Memory B cell (primary cell): ENCODE data around the gene SYPL2.
"Not testable (repeated sequence)": the region's sequence is repeated elsewhere in the genome, so short reads cannot be mapped to it uniquely, and the experiment has no call there.

ENCODE experiments used
- ATAC-seq: fragments of 150-1000 bp; cut with Tn5 transposase; 2 replicates; pipeline ENCODE4 v1.10.0; 2021; ENCODE audit warnings: low read depth, mild to moderate bottlenecking, moderate library complexity
- DNase-seq, 2 donors: peaks; one replicate each; pipeline ENCODE4 v3.0.0; 2022; ENCODE audit warnings: low spot score in 2 of 2
- H3K27ac Mint-ChIP-seq: one replicate; pipeline ENCODE4 v1.8.0; 2022; ENCODE audit warnings: mild to moderate bottlenecking, moderate library complexity, mixed read lengths
- H3K27me3 Mint-ChIP-seq: one replicate; pipeline ENCODE4 v1.8.0; 2022; ENCODE audit warnings: mixed read lengths
- H3K36me3 Mint-ChIP-seq: one replicate; pipeline ENCODE4 v1.8.0; 2022; ENCODE audit warnings: mild to moderate bottlenecking, mixed read lengths
- H3K4me1 Mint-ChIP-seq: one replicate; pipeline ENCODE4 v1.8.0; 2022; ENCODE audit warnings: mixed read lengths
- H3K4me3 Mint-ChIP-seq: one replicate; pipeline ENCODE4 v1.8.0; 2022; ENCODE audit warnings: mild to moderate bottlenecking, moderate library complexity, mixed read lengths
- H3K9me3 Mint-ChIP-seq: one replicate; pipeline ENCODE4 v1.8.0; 2022; ENCODE audit warnings: mixed read lengths

Gene SYPL2

DNA sequence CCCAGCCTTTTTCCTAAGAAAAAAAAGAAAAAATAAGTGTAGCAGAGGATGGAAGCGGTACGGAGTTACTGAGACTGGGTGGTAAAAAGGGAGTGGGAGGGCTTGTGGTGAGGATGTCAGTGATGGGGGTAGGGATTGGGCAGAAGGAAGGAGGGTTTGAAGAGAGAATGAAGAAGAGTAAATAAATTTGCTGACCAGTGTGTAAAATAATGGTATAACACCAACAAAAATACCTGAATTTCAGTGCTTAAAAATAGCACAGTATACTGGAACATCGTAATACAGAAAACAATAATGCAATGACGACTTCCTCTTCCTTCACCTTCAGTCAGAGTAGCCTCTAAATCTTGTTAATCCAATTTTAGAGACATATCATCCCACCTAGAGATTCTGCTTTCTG is 18.8 kb upstream of the SYPL2 start:
- Mint-ChIP-seq H3K36me3 (no peaks in the 10 kb centered on the region), H3K4me1 (no peaks in the 10 kb centered on the region), H3K4me3 (no peak overlapping the region), H3K27me3 (peaks cover 17% of the 10 kb centered on the region), H3K9me3 (no peaks in the 10 kb centered on the region), H3K27ac (no peak overlapping the region)
- ATAC-seq: no peak
- no peak for DNase-seq

DNA sequence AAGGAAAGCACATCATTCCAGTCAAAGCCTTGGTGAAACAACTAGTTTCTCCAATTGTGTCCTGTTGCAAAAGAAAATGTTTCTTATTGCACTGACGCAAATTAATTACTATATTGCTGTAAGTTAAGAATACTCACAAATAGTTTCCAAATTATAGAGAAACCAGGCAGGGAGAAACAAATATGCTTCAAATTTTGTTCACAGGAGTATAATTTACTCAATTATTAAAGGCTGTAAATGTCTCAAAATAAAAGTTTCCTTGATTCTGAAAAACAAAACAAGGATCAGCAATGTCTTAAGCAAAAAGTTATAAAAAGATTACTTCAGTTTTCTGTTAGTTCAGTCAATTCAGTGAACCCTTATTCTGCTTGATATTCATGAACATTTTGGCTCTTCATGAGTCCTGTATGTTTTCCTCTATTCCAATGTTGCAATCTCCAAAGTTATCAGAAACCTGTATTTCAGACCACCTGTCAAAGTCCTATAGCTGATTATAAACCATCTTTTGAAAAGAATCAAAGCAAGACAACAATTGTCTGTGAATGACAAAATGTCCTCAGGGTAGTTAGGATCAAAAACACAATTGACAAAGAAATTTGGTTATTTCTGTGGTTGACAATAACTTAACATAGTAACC is 11.7 kb upstream of the SYPL2 start:
- no peak overlapping the region for H3K4me3 Mint-ChIP-seq
- peaks cover 15% of the 10 kb centered on the region for H3K27me3 Mint-ChIP-seq
- H3K4me1 Mint-ChIP-seq: no peaks in the 10 kb centered on the region
- H3K27ac Mint-ChIP-seq: no peak overlapping the region
- DNase-seq (no peak), ATAC-seq (no peak)
- H3K36me3 Mint-ChIP-seq: no peaks in the 10 kb centered on the region
- H3K9me3 Mint-ChIP-seq: peaks cover 8% of the 10 kb centered on the region

DNA sequence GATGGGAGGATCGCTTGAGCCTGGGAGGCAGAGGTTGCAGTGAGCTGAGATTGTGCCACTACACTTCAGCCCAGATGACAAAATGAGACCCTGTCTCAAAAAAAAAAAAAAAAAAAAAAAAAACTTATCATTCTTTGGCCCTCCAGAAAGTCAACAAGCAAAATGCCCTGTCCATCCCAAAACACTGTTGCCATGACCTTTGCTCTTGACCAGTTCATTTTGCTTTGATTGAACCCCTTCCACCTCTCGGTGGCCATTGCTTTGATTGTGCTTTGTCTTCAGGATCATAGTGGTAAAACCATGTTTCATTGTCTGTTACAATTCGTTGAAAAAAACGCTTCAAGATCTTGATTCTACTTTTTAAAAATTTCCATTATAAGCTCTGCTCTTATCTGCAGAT is 8.5 kb upstream of the SYPL2 start:
- Mint-ChIP-seq H3K9me3 (peaks cover 8% of the 10 kb centered on the region), H3K4me3 (no peak overlapping the region), H3K4me1 (no peaks in the 10 kb centered on the region), H3K27me3 (peaks cover 12% of the 10 kb centered on the region), H3K27ac (no peak overlapping the region), H3K36me3 (no peaks in the 10 kb centered on the region)
- ATAC-seq: no peak
- no peak for DNase-seq

DNA sequence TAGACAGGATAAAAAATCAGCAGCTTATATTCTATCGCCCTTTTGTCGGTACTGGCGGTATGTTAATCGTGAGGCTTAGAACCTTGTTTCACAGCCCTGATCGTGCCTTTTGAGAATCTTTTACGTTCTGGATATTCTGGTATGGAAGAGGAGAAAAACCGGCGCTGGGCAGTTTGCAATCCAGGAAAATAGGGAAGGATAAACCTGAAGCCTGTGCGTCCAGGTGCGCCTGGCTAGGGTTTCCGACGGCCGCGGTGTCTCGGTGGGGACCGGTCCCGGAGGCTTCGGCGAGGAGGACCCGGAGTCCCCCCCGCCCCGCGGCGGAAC is 258 bp upstream of the SYPL2 start:
- no peak overlapping the region for H3K27ac Mint-ChIP-seq

DNA sequence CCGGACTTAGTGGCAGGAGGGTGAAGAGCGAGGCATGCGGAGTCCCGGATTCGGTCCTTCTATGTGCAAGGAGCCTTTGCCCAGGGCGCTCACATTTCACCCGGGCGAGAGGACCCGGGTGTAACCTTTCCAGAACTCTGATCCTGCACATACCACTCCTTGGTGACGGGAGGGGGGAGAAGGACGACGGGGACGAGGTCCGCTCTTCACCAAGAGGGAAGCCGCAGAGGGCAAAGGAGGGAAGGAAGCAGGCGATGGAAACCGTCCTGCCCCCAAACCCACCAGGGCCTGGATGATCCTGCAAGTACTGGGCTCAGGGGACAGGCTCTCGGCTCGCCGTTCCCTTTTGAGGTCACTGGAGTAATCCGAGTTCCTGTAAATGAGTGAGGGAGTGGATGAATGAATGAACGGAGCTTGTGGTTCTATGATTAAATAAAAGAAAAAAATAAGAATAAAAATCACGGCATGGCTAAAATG is 993 bp downstream of the SYPL2 start:
- no peaks in the 10 kb centered on the region for H3K4me1 Mint-ChIP-seq
- no peak overlapping the region for H3K27ac Mint-ChIP-seq
- no peaks in the 10 kb centered on the region for H3K36me3 Mint-ChIP-seq
- H3K9me3 Mint-ChIP-seq: no peaks in the 10 kb centered on the region
- peak overlapping the region; percentile 30 for H3K4me3 Mint-ChIP-seq
- ATAC-seq (no peak), DNase-seq (no peak)
- H3K27me3 Mint-ChIP-seq: peaks cover 26% of the 10 kb centered on the region

More for the DNA sequence above, 258 bp upstream of the SYPL2 start:
- Mint-ChIP-seq H3K36me3 (no peaks in the 10 kb centered on the region), H3K4me3 (peak overlapping the region; percentile 3), H3K27me3 (peaks cover 27% of the 10 kb centered on the region), H3K4me1 (no peaks in the 10 kb centered on the region), H3K9me3 (no peaks in the 10 kb centered on the region)
- ATAC-seq: no peak
- no peak for DNase-seq

DNA sequence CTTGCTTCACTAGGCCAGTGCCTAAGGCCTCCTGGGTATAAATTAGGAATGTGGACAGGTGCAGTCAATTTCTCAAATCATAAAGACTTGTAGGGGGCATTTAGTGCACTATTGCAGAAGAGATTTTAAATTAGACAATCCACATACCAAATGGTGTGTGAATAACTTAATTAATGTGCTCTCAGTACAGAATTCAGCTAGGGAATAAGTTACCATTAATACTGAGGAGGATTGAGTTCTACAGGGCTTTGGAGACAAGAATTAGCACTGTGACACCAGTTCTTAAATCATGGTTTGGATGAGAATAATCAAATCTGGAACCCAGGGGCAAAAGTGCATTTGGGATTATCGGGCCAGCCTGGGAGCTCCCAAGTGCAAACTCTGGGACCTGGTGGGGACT is 1.7 kb downstream of the SYPL2 start:
- ATAC-seq: no peak
- Mint-ChIP-seq H3K4me1 (no peaks in the 10 kb centered on the region), H3K9me3 (no peaks in the 10 kb centered on the region), H3K27me3 (peaks cover 24% of the 10 kb centered on the region), H3K4me3 (no peak overlapping the region), H3K36me3 (no peaks in the 10 kb centered on the region), H3K27ac (no peak overlapping the region)
- DNase-seq: no peak

DNA sequence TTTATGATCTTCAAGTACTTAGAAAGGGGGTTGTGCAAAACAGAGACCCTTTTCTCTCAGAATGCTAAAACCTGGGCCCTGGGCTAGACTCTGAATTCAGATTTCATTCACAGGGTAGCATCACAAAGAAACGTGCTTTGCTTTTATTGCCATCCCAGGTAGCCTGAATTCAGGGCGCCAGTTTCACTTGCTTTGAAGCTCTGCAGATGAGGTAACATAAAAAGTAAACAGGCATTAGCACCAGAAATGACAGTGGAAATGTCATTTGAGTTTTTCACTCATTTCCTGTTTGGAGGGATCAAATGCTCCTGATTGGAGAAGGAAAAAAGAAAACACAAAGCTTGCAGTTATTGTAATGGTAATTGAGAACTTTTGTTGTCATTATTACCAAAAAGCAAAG is 2.6 kb downstream of the SYPL2 start:
- H3K9me3 Mint-ChIP-seq: no peaks in the 10 kb centered on the region
- H3K36me3 Mint-ChIP-seq: no peaks in the 10 kb centered on the region
- H3K4me1 Mint-ChIP-seq: no peaks in the 10 kb centered on the region
- no peak for DNase-seq
- H3K4me3 Mint-ChIP-seq: no peak overlapping the region
- peaks cover 26% of the 10 kb centered on the region for H3K27me3 Mint-ChIP-seq
- H3K27ac Mint-ChIP-seq: no peak overlapping the region
- ATAC-seq: no peak

DNA sequence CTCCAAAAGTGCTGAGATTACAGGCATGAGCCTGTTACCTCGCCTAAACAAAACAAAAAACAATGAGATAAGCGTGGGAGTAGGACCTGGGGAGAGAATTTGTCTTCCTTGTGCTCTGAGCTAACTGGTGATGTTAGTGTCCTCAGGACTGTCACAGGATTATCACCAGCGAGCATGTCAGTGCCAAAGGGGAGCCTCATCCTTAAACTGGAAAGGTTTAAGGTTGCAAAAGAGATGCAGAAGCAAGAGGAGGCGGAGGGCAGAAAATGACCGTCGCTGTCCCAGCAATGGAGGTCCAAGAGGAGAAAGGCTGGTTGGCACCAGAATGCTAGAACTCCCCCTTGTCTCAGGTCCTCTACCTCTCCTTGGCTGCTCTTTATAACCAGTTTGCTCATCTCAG is 3.9 kb downstream of the SYPL2 start:
- H3K9me3 Mint-ChIP-seq: no peaks in the 10 kb centered on the region

DNA sequence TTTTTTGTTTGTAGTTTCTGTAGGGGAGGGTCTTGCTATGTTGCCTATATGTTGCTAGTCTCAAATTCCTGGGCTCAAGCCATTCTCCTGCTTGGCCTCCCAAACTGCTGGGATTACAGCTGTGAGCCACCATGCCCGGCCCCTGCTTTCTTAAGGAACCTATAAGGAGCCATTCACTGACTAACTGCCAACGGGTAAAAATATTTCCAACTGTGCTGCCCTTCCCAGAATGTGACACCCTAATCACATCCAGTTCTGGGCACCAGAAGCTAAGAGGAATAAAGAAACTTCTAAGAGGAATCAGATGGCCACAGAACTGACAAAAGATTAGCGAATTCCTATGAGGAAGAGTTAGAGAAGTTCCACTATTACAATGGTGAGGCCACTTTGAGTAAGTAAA is 6.4 kb downstream of the SYPL2 start:
- no peak for DNase-seq
- H3K4me3 Mint-ChIP-seq: no peak overlapping the region
- H3K27ac Mint-ChIP-seq: no peak overlapping the region
- H3K36me3 Mint-ChIP-seq: no peaks in the 10 kb centered on the region
- no peak for ATAC-seq
- H3K9me3 Mint-ChIP-seq: no peaks in the 10 kb centered on the region
- no peaks in the 10 kb centered on the region for H3K4me1 Mint-ChIP-seq
- peaks cover 26% of the 10 kb centered on the region for H3K27me3 Mint-ChIP-seq

More for the DNA sequence above, 3.9 kb downstream of the SYPL2 start:
- no peak for DNase-seq
- H3K36me3 Mint-ChIP-seq: no peaks in the 10 kb centered on the region
- no peak for ATAC-seq
- no peak overlapping the region for H3K4me3 Mint-ChIP-seq
- H3K27me3 Mint-ChIP-seq: peaks cover 18% of the 10 kb centered on the region
- no peak overlapping the region for H3K27ac Mint-ChIP-seq
- no peaks in the 10 kb centered on the region for H3K4me1 Mint-ChIP-seq

DNA sequence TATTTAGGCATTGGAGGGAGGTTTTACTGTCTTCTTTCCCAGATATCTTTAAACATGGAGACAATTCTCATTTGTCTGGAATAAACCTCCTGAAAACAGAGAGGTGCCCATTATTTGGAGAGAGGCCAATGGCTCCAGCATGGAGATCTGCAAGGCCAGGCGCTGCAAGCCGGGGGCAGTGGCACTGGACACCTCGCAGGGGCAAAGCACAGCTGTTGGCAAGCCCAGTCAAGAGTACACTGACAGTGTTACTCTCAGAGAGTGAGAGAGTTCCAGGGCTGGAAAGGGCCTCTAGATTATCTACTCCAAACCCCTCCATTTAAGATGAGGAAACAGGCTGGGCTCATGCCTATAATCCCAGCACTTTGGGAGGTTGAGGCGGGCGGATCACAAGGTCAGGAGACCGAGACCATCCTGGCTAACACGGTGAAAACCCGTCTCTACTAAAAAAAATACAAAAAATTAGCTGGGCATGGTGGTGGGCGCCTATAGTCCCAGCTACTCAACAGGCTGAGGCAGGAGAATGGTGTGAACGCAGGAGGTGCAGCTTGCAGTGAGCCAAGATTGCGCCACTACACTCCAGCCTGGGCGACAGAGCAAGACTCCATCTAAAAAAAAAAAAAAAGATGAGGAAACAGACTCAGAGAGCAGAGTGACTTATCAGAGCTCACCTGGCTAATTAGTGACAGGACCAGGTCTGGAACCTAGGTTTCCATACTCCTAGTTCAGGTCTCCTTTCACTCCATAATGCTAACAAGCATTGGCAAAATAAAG is 7.1 kb downstream of the SYPL2 start:
- ATAC-seq, H3K9me3 Mint-ChIP-seq, H3K4me1 Mint-ChIP-seq, H3K4me3 Mint-ChIP-seq, DNase-seq, H3K36me3 Mint-ChIP-seq, H3K27ac Mint-ChIP-seq: not testable (repeated sequence)
- H3K27me3 Mint-ChIP-seq: peaks cover 28% of the 10 kb centered on the region

DNA sequence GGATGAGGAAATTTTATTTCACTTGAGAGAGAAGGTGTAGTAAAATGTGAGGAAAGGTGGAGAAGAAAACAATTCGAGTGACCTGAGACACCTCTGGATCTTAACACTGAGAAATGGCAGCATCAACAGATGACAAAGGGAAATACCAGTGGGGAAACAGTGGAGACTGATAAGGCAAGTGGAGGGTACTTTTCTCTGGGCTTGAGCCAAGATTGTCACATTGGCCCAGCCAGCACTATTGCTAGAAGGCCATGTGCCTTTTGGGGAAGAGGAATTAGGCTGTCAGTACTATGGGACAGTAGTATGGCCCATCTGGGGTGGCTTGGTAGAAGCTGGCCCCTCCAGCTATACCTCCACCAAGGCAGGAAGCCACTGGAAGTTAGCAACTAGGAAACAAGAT is 8.4 kb downstream of the SYPL2 start:
- Mint-ChIP-seq H3K27ac (no peak overlapping the region), H3K27me3 (peaks cover 33% of the 10 kb centered on the region), H3K4me3 (no peak overlapping the region), H3K9me3 (no peaks in the 10 kb centered on the region), H3K36me3 (no peaks in the 10 kb centered on the region), H3K4me1 (no peaks in the 10 kb centered on the region)
- DNase-seq (no peak), ATAC-seq (no peak)

DNA sequence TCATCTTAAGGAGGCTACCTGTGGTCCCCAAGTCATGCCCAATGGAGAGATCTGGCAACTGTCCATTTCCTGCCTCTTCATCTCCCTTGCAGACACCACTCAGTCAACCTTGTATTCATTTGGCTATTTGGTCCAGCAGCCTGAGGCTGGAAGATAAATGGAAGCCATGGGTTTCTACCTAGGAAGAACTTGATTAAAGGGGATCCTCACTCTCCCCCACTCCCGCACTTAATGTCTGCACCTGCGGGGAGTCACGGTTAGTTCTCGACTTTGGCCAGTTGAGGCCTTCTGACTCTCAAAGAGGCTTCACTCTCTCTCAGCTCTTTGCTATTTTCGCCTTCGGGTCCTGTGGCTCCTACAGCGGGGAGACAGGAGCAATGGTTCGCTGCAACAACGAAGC is 8.9 kb downstream of the SYPL2 start:
- no peak for DNase-seq
- H3K4me1 Mint-ChIP-seq: no peaks in the 10 kb centered on the region
- no peak overlapping the region for H3K27ac Mint-ChIP-seq
- H3K4me3 Mint-ChIP-seq: no peak overlapping the region
- no peaks in the 10 kb centered on the region for H3K9me3 Mint-ChIP-seq
- H3K27me3 Mint-ChIP-seq: peaks cover 31% of the 10 kb centered on the region
- ATAC-seq: no peak
- no peaks in the 10 kb centered on the region for H3K36me3 Mint-ChIP-seq

DNA sequence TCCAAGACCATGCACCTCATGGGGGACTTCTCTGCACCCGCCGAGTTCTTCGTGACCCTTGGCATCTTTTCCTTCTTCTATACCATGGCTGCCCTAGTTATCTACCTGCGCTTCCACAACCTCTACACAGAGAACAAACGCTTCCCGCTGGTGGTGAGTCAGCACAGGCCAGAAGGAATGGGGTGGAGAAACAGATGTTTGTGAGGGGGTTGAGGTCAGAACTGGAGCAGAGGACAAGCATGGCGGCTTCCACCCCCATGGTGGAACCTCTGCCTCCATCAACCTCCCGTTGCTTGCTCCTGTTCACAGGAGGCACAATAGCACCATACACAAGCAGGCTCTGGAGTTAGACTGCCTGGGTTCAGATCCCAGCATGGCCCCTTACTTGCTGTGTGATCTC is 10.5 kb downstream of the SYPL2 start:
- H3K27me3 Mint-ChIP-seq: peaks cover 26% of the 10 kb centered on the region
- no peak overlapping the region for H3K27ac Mint-ChIP-seq
- no peak for ATAC-seq
- no peaks in the 10 kb centered on the region for H3K9me3 Mint-ChIP-seq
- no peaks in the 10 kb centered on the region for H3K36me3 Mint-ChIP-seq
- DNase-seq: no peak
- no peaks in the 10 kb centered on the region for H3K4me1 Mint-ChIP-seq
- H3K4me3 Mint-ChIP-seq: no peak overlapping the region

DNA sequence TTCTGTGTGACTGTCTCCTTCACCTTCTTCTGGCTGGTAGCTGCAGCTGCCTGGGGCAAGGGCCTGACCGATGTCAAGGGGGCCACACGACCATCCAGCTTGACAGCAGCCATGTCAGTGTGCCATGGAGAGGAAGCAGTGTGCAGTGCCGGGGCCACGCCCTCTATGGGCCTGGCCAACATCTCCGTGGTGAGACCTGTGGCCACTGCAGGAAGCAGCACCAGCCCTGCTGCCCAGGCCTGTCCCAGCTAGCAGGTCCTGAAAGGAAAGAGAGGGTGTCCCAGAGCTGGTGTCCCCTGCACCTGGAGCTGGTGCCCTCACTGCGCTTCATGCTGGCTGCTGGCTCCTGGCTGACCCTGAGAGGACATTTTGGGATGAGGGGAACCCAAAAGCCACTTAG is 11.5 kb downstream of the SYPL2 start:
- Mint-ChIP-seq H3K27ac (no peak overlapping the region), H3K36me3 (no peaks in the 10 kb centered on the region), H3K4me3 (no peak overlapping the region), H3K4me1 (peaks cover 1% of the 10 kb centered on the region), H3K27me3 (peaks cover 26% of the 10 kb centered on the region), H3K9me3 (no peaks in the 10 kb centered on the region)
- DNase-seq (no peak), ATAC-seq (no peak)

DNA sequence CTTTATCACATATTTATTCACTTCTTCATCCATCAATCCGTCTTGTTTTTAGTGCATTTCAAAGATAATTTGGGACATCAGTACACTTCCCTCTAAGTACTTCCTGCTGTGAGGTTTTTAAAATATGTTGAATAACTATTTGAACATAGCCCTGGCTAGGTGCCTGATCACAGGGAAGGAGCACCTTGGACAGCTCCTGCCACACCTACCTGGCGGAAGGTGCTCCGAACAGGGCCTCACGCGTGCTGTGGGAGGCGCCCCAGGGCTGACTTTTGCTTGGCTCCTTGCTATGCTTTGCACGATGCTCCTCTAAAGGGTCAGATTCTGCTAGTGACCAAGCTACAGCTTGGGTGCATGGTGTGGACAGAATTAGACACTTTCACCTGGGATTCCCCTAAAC is 12.5 kb downstream of the SYPL2 start:
- Mint-ChIP-seq H3K36me3 (no peaks in the 10 kb centered on the region), H3K4me3 (no peak overlapping the region), H3K9me3 (no peaks in the 10 kb centered on the region), H3K27ac (no peak overlapping the region), H3K4me1 (peaks cover 6% of the 10 kb centered on the region), H3K27me3 (peaks cover 20% of the 10 kb centered on the region)
- no peak for DNase-seq
- no peak for ATAC-seq
